ENCODE results near the gene CYP2F1. TPM values are rescaled to one million over a fixed set of nuclear protein-coding genes. Genes with fewer than 3 reads are reported as not detected.
"Not testable (repeated sequence)": the region's sequence is repeated elsewhere in the genome, so short reads cannot be mapped to it uniquely, and the experiment has no call there.

The CYP2F1 gene
- total and polyA plus RNA-seq, 12 donors, result not detected

- no peak overlapping the region for H3K4me3 ChIP-seq
Observed at GRCh38 chr19:41136636-41137455, 22.6 kb downstream of the CYP2F1 start.

GRCh38 chr19:41144403-41144802 is 30.2 kb downstream of the CYP2F1 start:
- no peak overlapping the region for H3K4me3 ChIP-seq
- intact Hi-C loops (cut with DNase I), result loop anchor here in 1 of 2 donors (5.0 kb wide), 1 partner anchor 172 kb away; no protein-coding TSS in a partner anchor
- no peaks in the 10 kb centered on the region for H3K4me1 ChIP-seq (replicated peaks in 1 of 2)
- H3K9me3 ChIP-seq (replicated peaks in 1 of 3), result no peaks in the 10 kb centered on the region
- no peaks in the 10 kb centered on the region for H3K27me3 ChIP-seq
- no peaks in the 10 kb centered on the region for H3K36me3 ChIP-seq (replicated peaks in 1 of 2)
- peak; percentile 74 to 92 (median 85) for DNase-seq
- 19 to 28% (median 24%) methylated on average over 7 of the region's 7 CpGs for WGBS, 4 donors
- H3K27ac ChIP-seq, result no peak overlapping the region
- TF ChIP-seq POLR2A (IDR thresholded peaks at IDR 0.05) (no peak), CTCF (IDR thresholded peaks at IDR 0.05) (peak; percentile 71 to 98 (median 86))

More at GRCh38 chr19:41136636-41137455, 22.6 kb downstream of the CYP2F1 start:
- no peak for DNase-seq
- H3K4me1 ChIP-seq (replicated peaks in 1 of 2), result no peaks in the 10 kb centered on the region
- no peak overlapping the region for H3K27ac ChIP-seq
- intact Hi-C loops (cut with DNase I), result loop anchor here in 1 of 2 donors (10.0 kb wide), 1 partner anchor 472 kb away; no protein-coding TSS in a partner anchor
- H3K36me3 ChIP-seq (replicated peaks in 1 of 2), result no peaks in the 10 kb centered on the region
- no peaks in the 10 kb centered on the region for H3K9me3 ChIP-seq (replicated peaks in 1 of 3)
- 91 to 95% (median 93%) methylated on average over 19 to 31 of the region's 31 CpGs for WGBS, 4 donors
- no peaks in the 10 kb centered on the region for H3K27me3 ChIP-seq
- TF ChIP-seq POLR2A (IDR thresholded peaks at IDR 0.05), result no peak
- no peak for TF ChIP-seq CTCF (IDR thresholded peaks at IDR 0.05)

GRCh38 chr19:41149831-41150230 is 35.6 kb downstream of the CYP2F1 start:
- TF ChIP-seq CTCF (IDR thresholded peaks at IDR 0.05) (no peak), POLR2A (IDR thresholded peaks at IDR 0.05) (no peak)
- H3K4me3 ChIP-seq, result no peak overlapping the region
- H3K9me3 ChIP-seq (replicated peaks in 1 of 3), result no peaks in the 10 kb centered on the region
- WGBS, 4 donors, result 89 to 98% (median 91%) methylated on average over 2 of the region's 2 CpGs
- H3K27ac ChIP-seq, result no peak overlapping the region
- no peaks in the 10 kb centered on the region for H3K4me1 ChIP-seq (replicated peaks in 1 of 2)
- DNase-seq, result no peak
- H3K27me3 ChIP-seq, result no peaks in the 10 kb centered on the region
- intact Hi-C loops (cut with DNase I), result no loop called here
- H3K36me3 ChIP-seq (replicated peaks in 1 of 2), result no peaks in the 10 kb centered on the region

- not testable (repeated sequence) for H3K27me3 ChIP-seq
Observed at GRCh38 chr19:41150986-41151385, 36.8 kb downstream of the CYP2F1 start.

More at GRCh38 chr19:41150986-41151385, 36.8 kb downstream of the CYP2F1 start:
- H3K9me3 ChIP-seq (replicated peaks in 1 of 3); DNase-seq; H3K4me1 ChIP-seq (replicated peaks in 1 of 2); H3K27ac ChIP-seq; H3K36me3 ChIP-seq (replicated peaks in 1 of 2); H3K4me3 ChIP-seq; intact Hi-C loops (cut with DNase I): not testable (repeated sequence)
- WGBS, 4 donors, result 70 to 89% (median 84%) methylated on average over 7 of the region's 7 CpGs
